ENCODE data around the gene NBEAL2. TPM values are rescaled to one million over a fixed set of nuclear protein-coding genes. Genes with fewer than 3 reads are reported as not detected.

The NBEAL2 gene
- total and polyA plus RNA-seq, 2 of the 4 experiments (the other 2 are of a cell fraction): 2.2 to 12.5 TPM

GRCh38 chr3:46942481-46943236 is 36.8 kb upstream of the NBEAL2 start:
- no peak overlapping the region for H4K5ac ChIP-seq (ENCODE audit: low read depth, low read length)
- H3K18ac ChIP-seq (ENCODE audit: low read depth, low read length): no peak overlapping the region
- peaks cover 67% of the 10 kb centered on the region for H4K20me1 ChIP-seq (ENCODE audit: insufficient read depth, low read length)
- no peak overlapping the region for H3K4me3 ChIP-seq (ENCODE audit: insufficient read depth, low read depth, low read length)
- H3K27me3 ChIP-seq (ENCODE audit: control insufficient read depth, insufficient read depth, low read length): no peaks in the 10 kb centered on the region
- H3K79me1 ChIP-seq (ENCODE audit: low read depth in 1 of 2, low read length in 2 of 2): peaks cover 54 to 87% of the 10 kb centered on the region in 2 experiments
- no peak overlapping the region for H2AK5ac ChIP-seq (ENCODE audit: low read depth, low read length)
- no peak overlapping the region for H2AFZ ChIP-seq (replicated peaks; ENCODE audit: low read length, poor library complexity)
- no peak for TF ChIP-seq RFX5 (IDR thresholded peaks at IDR 0.05; ENCODE audit: low read depth, low read length)
- TF ChIP-seq RAD21 (IDR thresholded peaks at IDR 0.05; ENCODE audit: low read length): no peak
- no peak for TF ChIP-seq NFE2L2 (IDR thresholded peaks at IDR 0.05; ENCODE audit: low read depth, low read length)
- no peak overlapping the region for H2BK5ac ChIP-seq (ENCODE audit: low read depth, low read length, poor library complexity, severe bottlenecking)
- ChIA-PET CTCF (no interaction called here), POLR2A (ENCODE audit: unreplicated experiment) (no interaction called here)
- BruUV-seq (replicated peaks): no TSS peak
- no peak overlapping the region for H2BK15ac ChIP-seq (ENCODE audit: low read depth, low read length)
- no peak overlapping the region for H3K56ac ChIP-seq (ENCODE audit: extremely low read depth, insufficient read depth, low read length)
- H3K9me3 ChIP-seq (ENCODE audit: control insufficient read depth, insufficient read depth, low read length): no peaks in the 10 kb centered on the region
- DNase-seq: no peak
- no peak overlapping the region for H2BK20ac ChIP-seq (ENCODE audit: low read depth, low read length)
- H2AK9ac ChIP-seq (replicated peaks; ENCODE audit: low read depth, low read length, poor library complexity): no peak overlapping the region
- H3K9me1 ChIP-seq (ENCODE audit: insufficient read depth, low read length): peaks cover 30% of the 10 kb centered on the region
- H3K14ac ChIP-seq (replicated peaks; ENCODE audit: low read depth, low read length): no peak overlapping the region
- 89% methylated on average over 3 of the region's 12 CpGs; no CpG with 5 or more reads in 1 of the 2 experiments for WGBS, 2 experiments (ENCODE audit: extremely low coverage in 2 of 2, insufficient read length in 1 of 2)
- H3K36me3 ChIP-seq (ENCODE audit: control insufficient read depth, insufficient read depth, low read length): peaks cover 35% of the 10 kb centered on the region
- no peak overlapping the region for H4K8ac ChIP-seq (ENCODE audit: low read depth in 2 of 2, low read length in 2 of 2)
- no peak for ATAC-seq (ENCODE audit: low read depth)
- no peak overlapping the region for H3K4ac ChIP-seq (ENCODE audit: low read depth, low read length)
- H2BK120ac ChIP-seq (ENCODE audit: low read depth, low read length): no peak overlapping the region
- H4K91ac ChIP-seq (ENCODE audit: insufficient read depth, low read depth, low read length): no peak overlapping the region
- dilution Hi-C loops (cut with HindIII; ENCODE audit: low sequenced_read_pairs, unreplicated experiment): no loop called here
- in situ Hi-C loops (cut with MboI; ENCODE audit: low sequenced_read_pairs): no loop called here
- no peak overlapping the region for H3K4me2 ChIP-seq (ENCODE audit: low read depth, low read length)
- intact Hi-C loops (cut with micrococcal nuclease): no loop called here
- no peak overlapping the region for H3K23ac ChIP-seq (ENCODE audit: low read depth, low read length)
- no peak overlapping the region for H3K9ac ChIP-seq (ENCODE audit: low read depth, low read length)
- H3K4me1 ChIP-seq (ENCODE audit: control insufficient read depth, insufficient read depth, low read length): peaks cover 2% of the 10 kb centered on the region; the same call in 1 of the 2 replicates
- no peak overlapping the region for H3K27ac ChIP-seq (ENCODE audit: insufficient read depth, low read length)
